DOHH2 (cell line): Measurements from ENCODE around the gene SLC35A2.
"Not testable (repeated sequence)": the region's sequence is repeated elsewhere in the genome, so short reads cannot be mapped to it uniquely, and the experiment has no call there.

Experiments
- H3F3A ChIP-seq: fragments of 200-600 bp; sonication (generic), shearing (Covaris generic); 2 replicates; pipeline ENCODE4 v1.6.0; 2016; ENCODE audit warnings: antibody characterized with exemption, mild to moderate bottlenecking; ENCODE audit not compliant: control insufficient read depth, insufficient read depth
- H3K27ac ChIP-seq: fragments of 200-600 bp; sonication (generic); 2 replicates; pipeline ENCODE4 v1.5.1; 2014; ENCODE audit warnings: low read depth, mild to moderate bottlenecking, low read length, moderate library complexity
- H3K27me3 ChIP-seq: fragments of 200-600 bp; sonication (generic); 2 replicates; pipeline ENCODE4 v1.6.1; 2014; ENCODE audit warnings: mild to moderate bottlenecking, low read length, mixed read lengths; ENCODE audit not compliant: control insufficient read depth
- H3K36me3 ChIP-seq: fragments of 200-600 bp; sonication (generic); 2 replicates; pipeline ENCODE4 v1.6.1; 2014; ENCODE audit warnings: mild to moderate bottlenecking, low read length, moderate library complexity, mixed read lengths; ENCODE audit not compliant: control insufficient read depth
- H3K4me1 ChIP-seq: fragments of 200-600 bp; sonication (generic); 2 replicates; pipeline ENCODE4 v1.6.1; 2014; ENCODE audit warnings: mild to moderate bottlenecking, low read length, mixed read lengths; ENCODE audit not compliant: control insufficient read depth
- H3K4me2 ChIP-seq: fragments of 200-600 bp; sonication (generic); 2 replicates; pipeline ENCODE4 v1.6.0; 2014; ENCODE audit warnings: mild to moderate bottlenecking, low read length, moderate library complexity
- H3K4me3 ChIP-seq: fragments of 200-600 bp; sonication (generic); 2 replicates; pipeline ENCODE4 v1.5.1; 2014; ENCODE audit warnings: mild to moderate bottlenecking, low read length, mixed read lengths
- H3K79me2 ChIP-seq: fragments of 200-600 bp; sonication (generic); 2 replicates; pipeline ENCODE4 v1.6.1; 2014; ENCODE audit warnings: mild to moderate bottlenecking, low read length, mixed read lengths; ENCODE audit not compliant: control insufficient read depth
- H3K9me2 ChIP-seq: fragments of 200-600 bp; sonication (generic); replicated peaks from 2 replicates; pipeline ENCODE4 v1.6.1; 2014; ENCODE audit warnings: mild to moderate bottlenecking, low read length, mixed read lengths; ENCODE audit not compliant: control insufficient read depth
- H3K9me3 ChIP-seq: fragments of 200-600 bp; sonication (generic); 2 replicates; pipeline ENCODE4 v1.6.1; 2014; ENCODE audit warnings: antibody characterized with exemption, low read length, mixed read lengths; ENCODE audit not compliant: control insufficient read depth, insufficient read depth
- H4K20me1 ChIP-seq: fragments of 200-600 bp; sonication (generic); 2 replicates; pipeline ENCODE4 v1.6.0; 2014; ENCODE audit warnings: low read depth, mild to moderate bottlenecking, antibody characterized with exemption, low read length, moderate library complexity; ENCODE audit not compliant: control insufficient read depth, insufficient read depth

The SLC35A2 gene

DNA sequence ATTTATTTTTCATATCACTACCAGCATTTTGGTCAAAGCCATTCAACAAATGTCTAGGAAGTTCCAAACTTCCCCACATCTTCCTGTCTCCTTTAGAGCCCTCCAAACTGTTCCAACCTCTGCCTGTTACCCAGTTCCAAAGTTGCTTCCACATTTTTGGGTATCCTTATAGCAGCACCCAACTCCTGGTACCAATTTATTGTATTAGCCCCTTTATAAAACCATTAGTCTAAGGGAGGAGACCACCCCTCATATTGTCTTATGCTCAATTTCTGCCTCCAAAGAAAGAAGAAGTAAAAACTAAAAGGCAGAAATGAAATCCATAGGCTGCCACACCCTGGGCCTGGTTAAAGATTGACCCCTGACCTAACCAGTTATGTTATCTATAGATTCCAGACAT, 58.0 kb downstream of the SLC35A2 start:
- H3K4me1 ChIP-seq, H3K27me3 ChIP-seq, H3K9me3 ChIP-seq, H3K27ac ChIP-seq, H3K36me3 ChIP-seq, H3K4me3 ChIP-seq, H4K20me1 ChIP-seq, H3K9me2 ChIP-seq, H3K79me2 ChIP-seq, H3F3A ChIP-seq, H3K4me2 ChIP-seq: not testable (repeated sequence)
